K562 (cell line): ENCODE data around the gene CAPN5. TPM values are rescaled to one million over a fixed set of nuclear protein-coding genes. Genes with fewer than 3 reads are reported as not detected.

Source experiments
- ATAC-seq: fragments of 200-7000 bp; cut with Tn5 transposase; 3 replicates; pipeline ENCODE4 v1.9.1; 2020; ENCODE audit warnings: moderate library complexity
- BruUV-seq: library from RNA; stranded (reverse); fragments of 400-500 nt; replicated peaks from 2 replicates; lab custom pipeline; 2021; lab: Mats Ljungman, UMichigan
- CTCF ChIA-PET: fragments of 300-600 bp; formaldehyde crosslinking; extraction: SDS; loops from one replicate; lab custom pipeline; 2021; ENCODE audit warnings: low intra/inter-chr PET ratio; lab: Yijun Ruan, JAX
- POLR2A ChIA-PET: fragments of 300-600, 350-650 bp; sonication (Branson Sonifier 250); formaldehyde crosslinking; extraction: SDS; loops from one replicate; lab custom pipeline; 2021; ENCODE audit warnings: antibody characterized with exemption, inconsistent platforms; lab: Yijun Ruan, JAX
- DNase-seq, 4 experiments: peaks; one replicate each; pipeline versions ENCODE4 v3.0.0 to v3.0.0-alpha.2; 2011 to 2018; ENCODE audit warnings: low spot score in 3 of 4, mixed read lengths in 3 of 4; ENCODE audit errors: extremely low read depth in 1 of 4
- FAIRE-seq: peaks from 2 replicates; lab custom pipeline; 2011; peaks lifted over from hg19 to GRCh38; lab: Jason Lieb, UNC
- H2AFZ ChIP-seq: 2 replicates; pipeline ENCODE4 v1.6.0; 2011; ENCODE audit warnings: low read depth, low read length, control low read depth, inconsistent platforms
- H3K27ac ChIP-seq: fragments of 200-600 bp; 3 replicates; pipeline ENCODE4 v1.8.0; 2011; ENCODE audit warnings: low read depth, mild to moderate bottlenecking, control low read depth, inconsistent platforms, low read length, moderate library complexity, mixed read lengths; ENCODE audit errors: extremely low read depth
- H3K27me3 ChIP-seq, 2 experiments: fragments of 300-600 bp in 1 of 2; 2 replicates in 1 of 2; 3 replicates in 1 of 2; pipeline versions ENCODE4 v1.6.0 to v1.8.0; 2011; ENCODE audit warnings: inconsistent platforms in 2 of 2, low read length in 2 of 2, mild to moderate bottlenecking in 1 of 2, mixed read lengths in 1 of 2, moderate library complexity in 1 of 2; ENCODE audit not compliant: control insufficient read depth in 2 of 2, insufficient read depth in 2 of 2
- H3K36me3 ChIP-seq: fragments of 300-600 bp; 3 replicates; pipeline ENCODE4 v1.8.0; 2011; ENCODE audit warnings: mild to moderate bottlenecking, low read length, inconsistent platforms; ENCODE audit not compliant: control insufficient read depth, insufficient read depth
- H3K4me1 ChIP-seq, 2 experiments: fragments of 200-600 bp in 1 of 2; replicated peaks in 1 of 2; 2 replicates in 1 of 2; 3 replicates in 1 of 2; pipeline versions ENCODE4 v1.5.1 to v1.8.0; 2011; ENCODE audit warnings: inconsistent platforms in 2 of 2, low read length in 2 of 2, mild to moderate bottlenecking in 1 of 2, mixed read lengths in 1 of 2, moderate library complexity in 1 of 2; ENCODE audit not compliant: control insufficient read depth in 2 of 2, insufficient read depth in 2 of 2
- H3K4me2 ChIP-seq: 2 replicates; pipeline ENCODE4 v1.6.1; 2011; ENCODE audit warnings: low read length, control low read depth, inconsistent platforms, mixed read lengths; ENCODE audit not compliant: insufficient read depth
- H3K4me3 ChIP-seq: fragments of 200-600 bp; sonication (generic), shearing (Covaris generic); 2 replicates; pipeline ENCODE4 v1.5.1; 2016; ENCODE audit warnings: control low read depth, inconsistent platforms
- H3K79me2 ChIP-seq: fragments of 200-600 bp; 3 replicates; pipeline ENCODE4 v1.8.0; 2011; ENCODE audit warnings: low read length, inconsistent platforms; ENCODE audit not compliant: control insufficient read depth, insufficient read depth
- H3K9ac ChIP-seq, 2 experiments: 2 replicates each; pipeline versions ENCODE4 v1.6.0 to v1.6.1; 2011; ENCODE audit warnings: low read depth in 2 of 2, low read length in 2 of 2, control low read depth in 1 of 2, inconsistent platforms in 1 of 2, mild to moderate bottlenecking in 1 of 2, mixed read lengths in 1 of 2; ENCODE audit not compliant: insufficient read depth in 1 of 2
- H3K9me1 ChIP-seq: one replicate; pipeline ENCODE4 v1.6.0; 2011; ENCODE audit warnings: inconsistent platforms, mild to moderate bottlenecking, low read length, moderate library complexity; ENCODE audit not compliant: control insufficient read depth, insufficient read depth
- H3K9me3 ChIP-seq: replicated peaks from 2 replicates; pipeline ENCODE4 v1.5.1; 2011; ENCODE audit warnings: low read depth, low read length, inconsistent platforms; ENCODE audit not compliant: control insufficient read depth, insufficient read depth
- H4K20me1 ChIP-seq: replicated peaks from 2 replicates; pipeline ENCODE4 v1.6.1; 2011; ENCODE audit warnings: low read length, inconsistent platforms, mixed read lengths; ENCODE audit not compliant: control insufficient read depth, insufficient read depth
- CCNT2 ChIP-seq: IDR thresholded peaks from 2 replicates; pipeline ENCODE4 v1.6.1; 2011; ENCODE audit warnings: borderline replicate concordance, low read depth, mild to moderate bottlenecking, moderate library complexity, mixed read lengths, low read length; ENCODE audit not compliant: insufficient read length; ENCODE audit errors: extremely low read depth
- CSDE1 ChIP-seq, 2 experiments: fragments of 450-650 bp; IDR thresholded peaks; 2 replicates each; pipeline ENCODE4 v1.6.1; 2016; ENCODE audit warnings: mild to moderate bottlenecking in 1 of 2
- DDX20 ChIP-seq: fragments of 450-650 bp; IDR thresholded peaks from 2 replicates; pipeline ENCODE4 v1.6.1; 2016; ENCODE audit warnings: missing genetic modification characterization, low read depth, mild to moderate bottlenecking, missing compliant biosample characterization, moderate library complexity
- HDAC8 ChIP-seq: fragments of 450-650 bp; IDR thresholded peaks from 2 replicates; pipeline ENCODE4 v1.6.1; 2016; ENCODE audit warnings: mild to moderate bottlenecking, missing genetic modification characterization, moderate library complexity, missing compliant biosample characterization
- KDM5B ChIP-seq: fragments of 200-600 bp; sonication (generic); IDR thresholded peaks from 2 replicates; pipeline ENCODE4 v1.6.1; 2012; ENCODE audit warnings: low read depth, mild to moderate bottlenecking, moderate library complexity, low read length, control low read depth, inconsistent platforms; ENCODE audit not compliant: insufficient replicate concordance
- NFXL1 ChIP-seq: fragments of 450-650 bp; formaldehyde crosslinking; IDR thresholded peaks from 2 replicates; pipeline ENCODE4 v1.4.0; 2021; ENCODE audit warnings: mild to moderate bottlenecking
- PHB2 ChIP-seq: fragments of 450-650 bp; IDR thresholded peaks from 2 replicates; pipeline ENCODE4 v1.6.1; 2017; ENCODE audit warnings: low read depth
- RBM22 ChIP-seq: fragments of 200-400 bp; formaldehyde crosslinking; IDR thresholded peaks from 2 replicates; pipeline ENCODE4 v1.6.1; 2018; ENCODE audit warnings: low read length, low read depth; ENCODE audit not compliant: poor library complexity, severe bottlenecking
- SFPQ ChIP-seq: fragments of 200-400 bp; formaldehyde crosslinking; IDR thresholded peaks from 2 replicates; pipeline ENCODE4 v1.6.1; 2017; ENCODE audit warnings: mild to moderate bottlenecking, low read depth, low read length, moderate library complexity
- SMC3 ChIP-seq: conservative IDR thresholded peaks from 2 replicates; pipeline ENCODE4 v1.6.1; 2011; ENCODE audit warnings: low read depth, low read length, improper control_type of control experiment; ENCODE audit not compliant: insufficient read depth
- SRSF7 ChIP-seq: fragments of 200-400 bp; formaldehyde crosslinking; optimal IDR thresholded peaks from 2 replicates; pipeline ENCODE3; 2017; ENCODE audit warnings: mild to moderate bottlenecking, low read depth, low read length
- STAT6 ChIP-seq: sonication (generic); formaldehyde crosslinking; IDR thresholded peaks from 2 replicates; pipeline ENCODE4 v1.8.1; 2023; ENCODE audit warnings: mild to moderate bottlenecking, missing genetic modification reagents
- ZNF347 ChIP-seq: fragments of 450-650 bp; formaldehyde crosslinking; IDR thresholded peaks from 2 replicates; pipeline ENCODE4 v1.4.0; 2020; ENCODE audit warnings: low read depth, mild to moderate bottlenecking, moderate library complexity
- WGBS: fragments of 100-300 bp; shearing (Covaris generic); methylation state at CpG from one replicate; pipeline ENCODE4 v1.1.6; 2016; ENCODE audit warnings: low coverage, mixed read lengths; ENCODE audit not compliant: insufficient coverage; ENCODE audit errors: missing lambda C conversion rate; 5-methylcytosine and 5-hydroxymethylcytosine counted together
- in situ Hi-C: fragments of 300-500 bp; cut with MboI; formaldehyde crosslinking; loops from 4 replicates; pipeline ENCODE4 v1.15.0; 2018; ENCODE audit warnings: inconsistent platforms, mixed read lengths
- intact Hi-C: fragments of 100-400 bp; cut with micrococcal nuclease; formaldehyde crosslinking; loops from 2 replicates; pipeline ENCODE4 v1.14.2; 2022
- polyA plus RNA-seq, 8 experiments: library from polyadenylated mRNA; depleted of rRNA in 4 of 8; stranded (reverse) in 5 of 8; unstranded in 3 of 8; fragments of >200 nt; fragmentation: Nextera tagmentation in 2 of 8; fragmentation: Illumina TruSeq in 1 of 8; extraction: Ambion mirVana in 2 of 8; extraction: Trizol in 1 of 8; gene quantifications; 2 replicates each; pipeline versions ENCODE4 v1.2.1 to v1.2.3, GENCODE V29; 2011 to 2014; ENCODE audit warnings: inconsistent platforms in 1 of 8, missing spikeins in 1 of 8
- total RNA-seq, 7 experiments: library from RNA; depleted of rRNA in 6 of 7; stranded (reverse); fragments of >200 nt in 6 of 7; fragmentation: Illumina TruSeq in 2 of 7; extraction: Trizol in 2 of 7; gene quantifications; 2 replicates each; pipeline versions ENCODE4 v1.2.1 to v1.2.3, GENCODE V29; 2011 to 2021; ENCODE audit warnings: low replicate concordance in 1 of 7

The CAPN5 gene
- total and polyA plus RNA-seq, 9 of the 15 experiments (the other 6 are each of a cell fraction or from before 2014, with no cell fraction given): 0.04 to 0.44 (median 0.14) TPM; not detected in 2

GRCh38 chr11:77124488-77124887 is 57.7 kb downstream of the CAPN5 start:
- H4K20me1 ChIP-seq: peaks cover 9% of the 10 kb centered on the region; the same call in 1 of the 2 replicates
- no TSS peak for BruUV-seq
- H3K27ac ChIP-seq: no peak overlapping the region
- H3K27me3 ChIP-seq: peaks cover 12 to 63% of the 10 kb centered on the region in 2 experiments; a peak in 4 of 5 replicates
- ChIA-PET POLR2A (interaction anchor here (0.6 kb wide), 1 partner anchor 400 kb away, joined by 3 read pairs; no protein-coding TSS in a partner anchor), CTCF (no interaction called here)
- DNase-seq: no peak
- WGBS: 0% methylated on average over 5 of the region's 6 CpGs
- H3K4me3 ChIP-seq: no peak overlapping the region
- intact Hi-C loops (no loop called here), in situ Hi-C loops (no loop called here)
- no peak for FAIRE-seq
- H3K9me1 ChIP-seq: no peaks in the 10 kb centered on the region
- no peaks in the 10 kb centered on the region for H3K36me3 ChIP-seq
- H2AFZ ChIP-seq: no peak overlapping the region
- H3K9ac ChIP-seq: no peak overlapping the region
- H3K4me2 ChIP-seq: no peak overlapping the region
- peaks cover 0 to 21% of the 10 kb centered on the region in 2 experiments; a peak in 2 of 5 replicates for H3K4me1 ChIP-seq
- no peaks in the 10 kb centered on the region for H3K9me3 ChIP-seq
- H3K79me2 ChIP-seq: no peaks in the 10 kb centered on the region
- ATAC-seq: no peak
- TF ChIP-seq RBM22: no peak
- no peak for TF ChIP-seq KDM5B
- TF ChIP-seq NFXL1: no peak
- TF ChIP-seq ZNF347 (CRISPR knock-in tag): no peak
- TF ChIP-seq SRSF7: no peak
- TF ChIP-seq DDX20 (tag): no peak
- no peak for TF ChIP-seq HDAC8 (tag)
- TF ChIP-seq PHB2: no peak
- no peak for TF ChIP-seq STAT6 (CRISPR knock-in tag)
- no peak for TF ChIP-seq CCNT2
- no peak for TF ChIP-seq SFPQ
- TF ChIP-seq CSDE1 (IDR thresholded peaks at IDR 0.05): no peak
- TF ChIP-seq SMC3: no peak
